Endometrial microvascular endothelial cells (primary cell): Measurements from ENCODE around the gene CASR. TPM values are rescaled to one million over a fixed set of nuclear protein-coding genes. Genes with fewer than 3 reads are reported as not detected.
"Not testable (repeated sequence)": the region's sequence is repeated elsewhere in the genome, so short reads cannot be mapped to it uniquely, and the experiment has no call there.

ENCODE experiments used
- in situ Hi-C: cut with HindIII; loops from 2 replicates; pipeline ENCODE4 v1.10.0; 2017; ENCODE audit warnings: low sequenced_read_pairs, low pct_unique_long_range_greater_than_20kb; ENCODE audit errors: inconsistent ontology term
- total RNA-seq: library from RNA; depleted of rRNA; stranded (reverse); fragments of >200 nt; gene quantifications from one replicate; pipeline ENCODE4 v1.2.3, GENCODE V29; 2015; ENCODE audit errors: inconsistent ontology term

Gene CASR
- total RNA-seq = not detected

- in situ Hi-C loops = no loop called here
Measured at GRCh38 chr3:122183521-122183892, at the start of gene CASR. Gene CASR (plus strand): TSS chr3:122183668. CDS start chr3:122254190, 70,522 bp downstream.

GRCh38 chr3:122146466-122146865, 37.0 kb upstream of the CASR start:
- in situ Hi-C loops = no loop called here

- in situ Hi-C loops = no loop called here
Measured at GRCh38 chr3:122148941-122149627, 34.4 kb upstream of the CASR start.

DNA sequence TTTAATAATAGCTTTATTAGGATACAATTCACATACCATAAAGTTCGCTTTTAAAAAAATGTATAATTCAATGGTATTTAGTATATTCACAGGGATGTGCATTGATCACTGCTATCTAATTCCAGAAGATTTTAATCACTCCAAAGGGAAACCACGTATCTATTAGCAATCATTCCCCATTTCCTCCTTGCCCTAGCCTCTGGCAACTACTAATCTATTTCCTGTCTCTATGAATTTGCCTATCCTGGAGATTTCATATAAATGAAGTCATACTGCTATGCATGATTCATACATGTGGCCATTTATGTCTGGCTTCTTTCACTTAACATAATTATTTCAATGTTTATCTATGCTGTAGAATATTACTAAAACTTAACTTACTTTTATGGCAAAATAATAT, 32.0 kb upstream of the CASR start:
- in situ Hi-C loops = no loop called here

DNA sequence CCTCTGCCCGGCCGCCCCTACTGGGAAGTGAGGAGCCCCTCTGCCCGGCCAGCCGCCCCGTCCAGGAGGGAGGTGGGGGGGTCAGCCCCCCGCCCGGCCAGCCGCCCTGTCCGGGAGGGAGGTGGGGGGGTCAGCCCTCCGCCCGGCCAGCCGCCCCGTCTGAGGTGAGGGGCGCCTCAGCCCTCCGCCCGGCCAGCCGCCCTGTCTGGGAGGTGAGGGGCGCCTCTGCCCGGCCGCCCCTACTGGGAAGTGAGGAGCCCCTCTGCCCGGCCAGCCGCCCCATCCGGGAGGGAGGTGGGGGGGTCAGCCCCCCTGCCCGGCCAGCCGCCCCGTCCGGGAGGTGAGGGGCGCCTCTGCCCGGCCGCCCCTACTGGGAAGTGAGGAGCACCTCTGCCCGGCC, 18.5 kb upstream of the CASR start:
- in situ Hi-C loops = not testable (repeated sequence)

DNA sequence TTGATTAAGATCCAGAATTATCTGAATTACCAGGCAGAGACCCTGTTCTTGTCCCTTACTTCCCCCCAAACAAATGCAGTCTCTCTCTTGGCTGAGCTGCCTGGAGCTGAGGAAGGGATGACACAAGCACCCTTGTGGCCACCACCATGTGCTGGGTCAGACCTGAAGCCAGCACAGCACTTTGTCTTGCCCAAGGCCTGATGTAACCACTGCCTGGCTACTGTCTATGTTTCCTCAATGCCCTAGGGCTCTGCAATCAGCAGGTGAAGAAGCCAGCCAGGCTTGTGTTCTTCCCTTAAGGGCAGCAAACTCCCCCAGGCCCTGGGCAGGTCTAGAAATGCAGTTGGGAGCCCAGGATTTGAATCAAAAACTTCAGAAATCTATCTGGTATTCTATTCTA, 15.8 kb upstream of the CASR start:
- in situ Hi-C loops = no loop called here

- in situ Hi-C loops = no loop called here
Measured at GRCh38 chr3:122168044-122168443, 15.4 kb upstream of the CASR start.

GRCh38 chr3:122169911-122170310, 13.6 kb upstream of the CASR start:
- in situ Hi-C loops = no loop called here

DNA sequence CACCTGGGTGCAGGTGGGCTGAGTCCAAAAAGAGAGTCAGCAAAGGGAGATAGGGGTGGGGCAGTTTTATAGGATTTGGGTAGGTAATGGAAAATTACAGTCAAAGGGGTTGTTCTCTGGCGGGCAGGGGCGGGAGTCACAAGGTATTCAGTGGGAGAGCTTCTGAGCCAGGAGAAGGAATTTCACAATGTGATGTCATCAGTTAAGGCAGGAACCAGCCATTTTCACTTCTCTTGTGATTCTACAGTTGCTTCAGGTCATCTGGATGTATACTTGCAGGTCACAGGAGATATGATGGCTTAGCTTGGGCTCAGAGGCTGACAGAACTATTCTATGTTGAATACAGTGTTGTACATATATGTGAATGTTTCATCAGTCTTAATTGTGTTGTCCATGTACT, 12.1 kb upstream of the CASR start:
- in situ Hi-C loops = not testable (repeated sequence)

DNA sequence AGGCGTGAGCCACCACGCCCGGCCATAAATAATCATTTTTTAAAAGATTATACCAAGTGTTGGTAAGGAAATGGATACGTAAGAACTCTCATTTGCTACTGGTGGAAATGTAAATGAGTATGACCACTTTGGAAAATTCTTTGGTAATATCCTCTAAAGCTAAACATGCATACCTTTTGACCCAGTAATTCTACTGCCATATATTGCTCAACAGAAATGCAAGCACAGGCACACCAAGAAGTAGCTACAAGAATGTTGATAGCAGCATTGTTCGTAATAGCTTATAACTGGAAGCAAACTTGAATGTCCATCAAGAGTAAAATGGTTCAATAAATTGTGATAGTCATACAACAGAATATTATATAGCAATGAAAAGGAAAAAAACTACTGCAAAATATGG, 4.8 kb upstream of the CASR start:
- in situ Hi-C loops = no loop called here

- in situ Hi-C loops = no loop called here
Measured at GRCh38 chr3:122183893-122184590, 574 bp downstream of the CASR start.

- in situ Hi-C loops = no loop called here
Measured at GRCh38 chr3:122184591-122184929, 1.1 kb downstream of the CASR start.

DNA sequence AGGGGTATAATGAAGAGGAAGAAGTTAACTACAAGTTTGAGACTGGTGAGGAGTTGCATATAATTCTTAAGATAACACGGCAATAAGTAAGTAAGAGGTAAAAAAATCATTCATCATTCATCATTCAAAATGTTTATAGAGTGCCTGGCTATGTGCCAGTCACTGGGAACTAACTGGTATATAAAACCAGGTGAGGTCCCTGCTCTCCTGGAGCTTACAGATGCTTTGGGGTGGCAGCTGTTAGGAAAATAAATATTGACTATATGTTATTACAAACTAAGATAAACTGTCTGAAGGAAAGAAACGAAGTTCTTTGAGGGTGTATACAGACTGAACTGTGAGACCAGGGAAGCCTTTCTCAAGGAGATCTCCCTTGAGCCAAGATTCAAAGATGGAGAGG, 2.9 kb downstream of the CASR start:
- in situ Hi-C loops = no loop called here

DNA sequence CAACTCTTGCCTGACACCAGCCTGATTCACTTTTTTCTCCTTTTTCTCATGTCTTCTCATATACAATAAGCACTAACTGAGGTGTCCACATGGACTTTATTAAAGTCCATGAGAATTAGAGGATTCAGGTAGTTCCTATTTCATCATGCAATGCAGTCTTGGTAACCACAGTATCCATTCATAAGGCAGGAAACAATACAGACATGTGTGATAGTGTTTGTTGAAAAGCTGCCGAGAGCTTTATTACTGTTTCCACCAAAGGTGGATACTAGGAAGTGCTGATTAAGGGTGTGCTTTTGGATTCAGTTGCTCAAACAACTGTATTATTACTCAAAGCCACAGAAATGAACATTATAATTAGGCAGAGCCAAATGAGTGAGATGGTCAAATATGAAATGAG, 5.3 kb downstream of the CASR start:
- in situ Hi-C loops = no loop called here

- in situ Hi-C loops = no loop called here
Measured at GRCh38 chr3:122189357-122189756, 5.9 kb downstream of the CASR start.

- in situ Hi-C loops = no loop called here
Measured at GRCh38 chr3:122190525-122190924, 7.1 kb downstream of the CASR start.

- in situ Hi-C loops = no loop called here
Measured at GRCh38 chr3:122198966-122199365, 15.5 kb downstream of the CASR start.

GRCh38 chr3:122199552-122199951, 16.1 kb downstream of the CASR start:
- in situ Hi-C loops = no loop called here

DNA sequence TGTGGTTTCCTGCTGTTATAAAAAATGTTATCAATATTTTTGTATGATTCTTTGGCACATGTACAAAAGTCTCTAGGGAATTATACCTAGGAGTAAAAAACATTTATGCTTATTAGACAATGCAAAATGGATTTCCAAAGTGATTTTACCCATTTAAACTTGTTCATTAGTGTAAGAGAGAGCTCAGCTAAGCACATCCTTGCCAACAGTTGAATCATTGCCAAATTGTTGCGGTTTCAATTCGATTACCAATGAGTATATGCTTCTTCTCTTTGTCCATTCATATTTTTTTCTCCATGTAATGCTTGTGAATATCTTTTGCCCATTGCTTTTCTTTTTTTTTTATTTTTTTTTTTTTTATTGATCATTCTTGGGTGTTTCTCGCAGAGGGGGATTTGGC, 17.2 kb downstream of the CASR start:
- in situ Hi-C loops = no loop called here

DNA sequence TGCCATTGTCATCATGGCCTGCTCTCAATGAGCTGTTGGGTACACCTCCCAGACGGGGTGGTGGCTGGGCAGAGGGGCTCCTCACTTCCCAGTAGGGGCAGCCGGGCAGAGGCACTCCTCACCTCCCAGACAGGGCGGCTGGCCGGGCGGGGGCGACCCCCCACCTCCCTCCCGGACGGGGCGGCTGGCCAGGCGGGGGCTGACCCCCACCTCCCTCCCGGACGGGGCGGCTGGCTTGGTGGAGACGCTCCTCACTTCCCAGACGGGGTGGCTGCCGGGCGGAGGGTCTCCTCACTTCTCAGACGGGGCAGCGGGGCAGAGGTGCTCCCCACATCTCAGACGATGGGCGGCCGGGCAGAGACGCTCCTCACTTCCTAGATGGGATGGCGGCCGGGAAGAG, 18.0 kb downstream of the CASR start:
- in situ Hi-C loops = not testable (repeated sequence)

DNA sequence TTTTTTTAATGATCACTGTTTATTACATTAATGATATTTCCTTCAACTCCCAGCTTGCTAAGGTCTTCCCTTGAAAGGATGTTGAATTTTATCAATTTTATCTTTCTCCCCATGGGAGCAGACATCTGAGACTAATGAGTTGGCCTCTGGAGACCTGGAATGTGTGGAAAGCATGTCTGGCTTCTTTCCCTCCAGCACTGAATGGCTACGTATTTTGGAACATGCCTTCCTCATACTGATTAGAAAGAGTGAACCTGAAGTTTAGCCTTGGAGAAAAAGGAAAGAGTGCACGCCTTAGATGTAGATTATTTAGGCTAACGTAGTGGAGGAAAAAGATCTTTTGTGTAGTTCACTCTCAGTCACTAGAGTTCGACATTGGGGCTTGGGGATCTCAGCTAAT, 25.1 kb downstream of the CASR start:
- in situ Hi-C loops = no loop called here
